H9 (cell line): ENCODE data around the gene AURKB. TPM values are rescaled to one million over a fixed set of nuclear protein-coding genes. Genes with fewer than 3 reads are reported as not detected.

ENCODE experiments used
- DNase-seq: peaks from one replicate; pipeline ENCODE4 v3.0.0-alpha.2; 2017
- H2AFZ ChIP-seq: one replicate; pipeline ENCODE4 v1.6.1; 2013; ENCODE audit warnings: mild to moderate bottlenecking, low read length, control low read depth, moderate library complexity
- H2AK5ac ChIP-seq: 2 replicates; pipeline ENCODE4 v1.6.1; 2013; ENCODE audit warnings: low read length, control low read depth, mixed read lengths; ENCODE audit not compliant: insufficient read length
- H2BK120ac ChIP-seq: one replicate; pipeline ENCODE4 v1.6.1; 2013; ENCODE audit warnings: low read depth, mild to moderate bottlenecking, low read length, control low read depth, inconsistent platforms; ENCODE audit not compliant: poor library complexity, severe bottlenecking
- H2BK12ac ChIP-seq: 2 replicates; pipeline ENCODE4 v1.6.1; 2013; ENCODE audit warnings: low read length, control low read depth, mixed read lengths, low read depth; ENCODE audit not compliant: insufficient read length
- H2BK15ac ChIP-seq: 2 replicates; pipeline ENCODE4 v1.6.1; 2013; ENCODE audit warnings: low read depth, low read length, control low read depth
- H2BK20ac ChIP-seq: one replicate; pipeline ENCODE4 v1.6.1; 2013; ENCODE audit warnings: low read depth, mild to moderate bottlenecking, low read length, control low read depth, inconsistent platforms; ENCODE audit not compliant: poor library complexity, severe bottlenecking
- H2BK5ac ChIP-seq: 2 replicates; pipeline ENCODE4 v1.6.1; 2013; ENCODE audit warnings: low read length, control low read depth, mixed read lengths; ENCODE audit not compliant: insufficient read length
- H3K14ac ChIP-seq: 2 replicates; pipeline ENCODE4 v1.6.1; 2013; ENCODE audit warnings: low read length, control low read depth; ENCODE audit not compliant: insufficient read depth
- H3K18ac ChIP-seq: 2 replicates; pipeline ENCODE4 v1.6.1; 2013; ENCODE audit warnings: low read depth, mild to moderate bottlenecking, mixed read lengths, low read length, control low read depth; ENCODE audit not compliant: insufficient read length
- H3K23ac ChIP-seq: 2 replicates; pipeline ENCODE4 v1.6.1; 2013; ENCODE audit warnings: low read length, control low read depth, mixed read lengths, low read depth; ENCODE audit not compliant: insufficient read length
- H3K23me2 ChIP-seq: 2 replicates; pipeline ENCODE4 v1.6.1; 2013; ENCODE audit warnings: low read depth, mild to moderate bottlenecking, mixed read lengths, low read length, control low read depth; ENCODE audit not compliant: insufficient read length, poor library complexity, severe bottlenecking
- H3K27ac ChIP-seq: 2 replicates; pipeline ENCODE4 v1.5.1; 2013; ENCODE audit warnings: low read length, control low read depth, mixed read lengths, low read depth; ENCODE audit not compliant: insufficient read length
- H3K27me3 ChIP-seq: 2 replicates; pipeline ENCODE4 v1.6.1; 2013; ENCODE audit warnings: low read length, control low read depth, inconsistent platforms; ENCODE audit not compliant: insufficient read depth
- H3K4ac ChIP-seq: 2 replicates; pipeline ENCODE4 v1.6.1; 2013; ENCODE audit warnings: low read depth, mild to moderate bottlenecking, control low read depth, inconsistent platforms, low read length, moderate library complexity
- H3K4me1 ChIP-seq: 2 replicates; pipeline ENCODE4 v1.6.1; 2013; ENCODE audit warnings: low read length, control low read depth, inconsistent platforms; ENCODE audit not compliant: insufficient read depth
- H3K4me2 ChIP-seq: 2 replicates; pipeline ENCODE4 v1.6.1; 2013; ENCODE audit warnings: low read length, control low read depth, mixed read lengths; ENCODE audit not compliant: insufficient read length, insufficient read depth
- H3K56ac ChIP-seq: 2 replicates; pipeline ENCODE4 v1.6.1; 2013; ENCODE audit warnings: low read depth, mild to moderate bottlenecking, mixed read lengths, low read length, control low read depth; ENCODE audit not compliant: insufficient read length
- H3K79me1 ChIP-seq: 2 replicates; pipeline ENCODE4 v1.6.1; 2013; ENCODE audit warnings: low read depth, mild to moderate bottlenecking, moderate library complexity, low read length, control low read depth, inconsistent platforms; ENCODE audit not compliant: insufficient read depth, poor library complexity, severe bottlenecking
- H3K79me2 ChIP-seq: 2 replicates; pipeline ENCODE4 v1.6.1; 2013; ENCODE audit warnings: low read length, control low read depth, inconsistent platforms; ENCODE audit not compliant: insufficient read depth
- H3K9ac ChIP-seq: 2 replicates; pipeline ENCODE4 v1.6.1; 2013; ENCODE audit warnings: low read length, control low read depth, mixed read lengths; ENCODE audit not compliant: insufficient read length; ENCODE audit errors: extremely low read depth
- H3K9me3 ChIP-seq: one replicate; pipeline ENCODE4 v1.6.1; 2013; ENCODE audit warnings: low read depth, low read length, inconsistent platforms; ENCODE audit not compliant: control insufficient read depth
- H3T11ph ChIP-seq: one replicate; pipeline ENCODE4 v1.6.1; 2013; ENCODE audit warnings: mild to moderate bottlenecking, low read length, control low read depth, inconsistent platforms
- H4K20me1 ChIP-seq: one replicate; pipeline ENCODE4 v1.6.1; 2013; ENCODE audit not compliant: control insufficient read depth, insufficient read length, insufficient read depth
- H4K5ac ChIP-seq: 2 replicates; pipeline ENCODE4 v1.6.1; 2013; ENCODE audit warnings: low read depth, mild to moderate bottlenecking, mixed read lengths, low read length, control low read depth; ENCODE audit not compliant: insufficient read length
- H4K8ac ChIP-seq: replicated peaks from 2 replicates; pipeline ENCODE4 v1.6.1; 2013; ENCODE audit warnings: low read length, control low read depth, mixed read lengths, low read depth; ENCODE audit not compliant: insufficient read length
- H4K91ac ChIP-seq: 2 replicates; pipeline ENCODE4 v1.6.1; 2013; ENCODE audit warnings: low read depth, mild to moderate bottlenecking, moderate library complexity, mixed read lengths, low read length, control low read depth; ENCODE audit not compliant: insufficient read length
- H3K27ac Mint-ChIP-seq, 3 experiments: 2 replicates in 2 of 3; 3 replicates in 1 of 3; pipeline ENCODE4 v1.8.0; 2020 to 2021; ENCODE audit warnings: mixed read lengths in 3 of 3, mild to moderate bottlenecking in 1 of 3, moderate library complexity in 1 of 3
- H3K27me3 Mint-ChIP-seq: 2 replicates; pipeline ENCODE4 v1.8.0; 2021; ENCODE audit warnings: low read depth, mild to moderate bottlenecking, moderate library complexity, mixed read lengths
- H3K36me3 Mint-ChIP-seq, 3 experiments: 2 replicates in 2 of 3; 3 replicates in 1 of 3; pipeline ENCODE4 v1.8.0; 2020 to 2021; ENCODE audit warnings: low read depth in 3 of 3, mixed read lengths in 3 of 3; ENCODE audit not compliant: insufficient read depth in 1 of 3
- H3K4me1 Mint-ChIP-seq, 2 experiments: 2 replicates each; pipeline ENCODE4 v1.8.0; 2020; ENCODE audit warnings: mixed read lengths in 2 of 2
- H3K4me3 Mint-ChIP-seq, 2 experiments: 2 replicates in 1 of 2; 3 replicates in 1 of 2; pipeline ENCODE4 v1.8.0; 2020 to 2021; ENCODE audit warnings: mild to moderate bottlenecking in 2 of 2, mixed read lengths in 2 of 2, moderate library complexity in 1 of 2
- H3K9me3 Mint-ChIP-seq, 2 experiments: 2 replicates in 1 of 2; 3 replicates in 1 of 2; pipeline ENCODE4 v1.8.0; 2020; ENCODE audit warnings: mild to moderate bottlenecking in 2 of 2, mixed read lengths in 2 of 2, moderate library complexity in 1 of 2
- WGBS: extraction: QIAGEN DNeasy Blood & Tissue Kit; methylation state at CpG from one replicate; pipeline ENCODE4 v1.1.7; 2013; ENCODE audit warnings: missing lambda C conversion rate, low lambda C conversion rate, mixed read lengths; ENCODE audit not compliant: insufficient read length; ENCODE audit errors: extremely low coverage; 5-methylcytosine and 5-hydroxymethylcytosine counted together
- long read RNA-seq: library from polyadenylated mRNA; unstranded; transcript quantifications from one replicate; pipeline ENCODE4 v2.0.0, GENCODE V29; 2020
- total RNA-seq: library from RNA; stranded (reverse); gene quantifications from 2 replicates; pipeline ENCODE4 v1.2.1, GENCODE V29; 2021
- TF ChIP-seq, protein P1 (sequence below): fragments of 200-600 bp; sonication (generic); conservative IDR thresholded peaks from 3 replicates; pipeline ENCODE4 v1.8.0; 2021; ENCODE audit warnings: antibody characterized with exemption, mild to moderate bottlenecking

Gene AURKB
- total RNA-seq, result 160 and 171 TPM in 2 replicates
- long read RNA-seq, transcript AURKB-202 (8 exons, 1,167 nt), result minor isoform, 17 of 671 reads
- long read RNA-seq, transcript AURKB-201 (9 exons, 1,254 nt), result minor isoform, 28 of 671 reads
- long read RNA-seq, transcript AURKB-214 (9 exons, 1,227 nt), result major isoform, 522 of 671 reads
- long read RNA-seq, partial matches to known transcripts, result 16 of 671 reads
- long read RNA-seq, other reads (novel, unspliced or antisense), result 84 of 671 reads

DNA sequence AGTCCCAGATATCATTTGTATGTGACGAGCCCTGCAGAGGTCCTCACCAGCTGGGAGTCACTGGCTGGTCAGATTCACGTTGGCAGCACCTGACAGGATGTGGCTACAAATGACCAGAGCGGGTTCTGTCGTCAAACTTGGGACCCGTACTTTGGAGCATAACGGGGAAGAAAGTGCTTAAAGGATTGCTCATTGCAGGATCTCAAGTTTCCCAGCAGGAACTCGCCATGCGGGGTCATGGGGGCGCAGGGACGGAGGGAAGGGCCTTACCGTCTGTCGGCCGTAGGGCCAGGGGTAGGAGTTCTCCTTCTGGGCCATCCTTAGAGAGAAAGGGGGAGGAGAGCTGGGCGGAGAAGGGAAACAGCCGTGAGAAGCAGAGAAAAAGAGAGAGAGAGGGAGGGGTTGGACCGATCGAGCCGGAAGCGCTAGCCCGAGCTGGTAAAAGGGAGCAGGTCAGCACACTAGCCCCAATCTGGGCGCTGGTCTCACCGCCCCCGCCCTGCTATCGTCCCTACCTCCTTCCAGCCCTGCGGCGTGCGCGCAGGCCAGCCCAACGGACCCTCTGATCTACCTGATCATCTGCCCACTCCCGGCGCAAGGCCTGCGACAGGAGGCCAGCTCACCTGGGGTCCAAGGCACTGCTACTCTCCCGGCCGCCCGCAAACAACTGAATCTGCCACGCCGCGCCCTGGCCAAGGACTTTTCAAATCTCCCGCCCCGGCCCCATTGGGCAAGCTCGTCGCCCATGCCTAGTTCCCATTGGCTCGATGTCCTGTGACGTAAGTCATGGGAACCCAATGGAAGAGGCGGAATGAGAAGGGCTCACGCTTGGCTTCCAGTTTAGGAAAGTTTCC, at the start of gene AURKB:
AURKB (minus strand) TSS at position 669 of the 854 bp plus-strand sequence; CDS start at position 318, 351 bp downstream.
- Mint-ChIP-seq H3K27ac (peak within 1 kb of the TSS; percentile 96 to 99 (median 99)), H3K9me3 (no peaks in the 10 kb centered on the region), H3K4me3 (peak within 1 kb of the TSS; percentile 91 to 99), H3K4me1 (peaks cover 10 to 18% of the 10 kb centered on the region in 2 experiments), H3K36me3 (peaks cover 26 to 29% (median 27%) of the 10 kb centered on the region in 3 experiments), H3K27me3 (peaks cover 2% of the 10 kb centered on the region; the same call in 1 of the 2 replicates)
- Histone ChIP-seq H3K18ac (peak within 1 kb of the TSS; percentile 86), H3T11ph (no peak within 1 kb of the TSS), H2BK15ac (no peak within 1 kb of the TSS), H3K4me1 (no peaks in the 10 kb centered on the region), H2BK120ac (peak within 1 kb of the TSS; percentile 10), H4K5ac (peak within 1 kb of the TSS; percentile 55), H2AFZ (no peak within 1 kb of the TSS), H3K23me2 (peaks cover 4% of the 10 kb centered on the region), H4K8ac (no peak within 1 kb of the TSS), H2BK20ac (no peak within 1 kb of the TSS), H2AK5ac (no peak within 1 kb of the TSS), H3K4ac (no peak within 1 kb of the TSS), H3K79me1 (peaks cover 3% of the 10 kb centered on the region), H2BK12ac (no peak within 1 kb of the TSS), H3K27ac (peak within 1 kb of the TSS; percentile 37), H3K27me3 (no peaks in the 10 kb centered on the region), H3K23ac (no peak within 1 kb of the TSS), H4K91ac (no peak within 1 kb of the TSS), H3K9me3 (no peaks in the 10 kb centered on the region), H3K14ac (peak within 1 kb of the TSS; percentile 94), H2BK5ac (no peak within 1 kb of the TSS), H3K79me2 (peaks cover 4% of the 10 kb centered on the region; the same call in 1 of the 2 replicates), H3K4me2 (peak within 1 kb of the TSS; percentile 80), H4K20me1 (no peaks in the 10 kb centered on the region), H3K56ac (no peak within 1 kb of the TSS), H3K9ac (peak within 1 kb of the TSS; percentile 86)
- DNase-seq, result peak; percentile 98
- WGBS, result no CpG with 5 or more reads among the region's 46 CpGs
- TF ChIP-seq, protein P1, sequence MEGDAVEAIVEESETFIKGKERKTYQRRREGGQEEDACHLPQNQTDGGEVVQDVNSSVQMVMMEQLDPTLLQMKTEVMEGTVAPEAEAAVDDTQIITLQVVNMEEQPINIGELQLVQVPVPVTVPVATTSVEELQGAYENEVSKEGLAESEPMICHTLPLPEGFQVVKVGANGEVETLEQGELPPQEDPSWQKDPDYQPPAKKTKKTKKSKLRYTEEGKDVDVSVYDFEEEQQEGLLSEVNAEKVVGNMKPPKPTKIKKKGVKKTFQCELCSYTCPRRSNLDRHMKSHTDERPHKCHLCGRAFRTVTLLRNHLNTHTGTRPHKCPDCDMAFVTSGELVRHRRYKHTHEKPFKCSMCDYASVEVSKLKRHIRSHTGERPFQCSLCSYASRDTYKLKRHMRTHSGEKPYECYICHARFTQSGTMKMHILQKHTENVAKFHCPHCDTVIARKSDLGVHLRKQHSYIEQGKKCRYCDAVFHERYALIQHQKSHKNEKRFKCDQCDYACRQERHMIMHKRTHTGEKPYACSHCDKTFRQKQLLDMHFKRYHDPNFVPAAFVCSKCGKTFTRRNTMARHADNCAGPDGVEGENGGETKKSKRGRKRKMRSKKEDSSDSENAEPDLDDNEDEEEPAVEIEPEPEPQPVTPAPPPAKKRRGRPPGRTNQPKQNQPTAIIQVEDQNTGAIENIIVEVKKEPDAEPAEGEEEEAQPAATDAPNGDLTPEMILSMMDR, result no peak
